ENCODE measurements around the gene HOXA5.

Gene HOXA5

GRCh38 chr7:27181795-27182275, 38.4 kb upstream of the HOXA5 start:
- no peaks in the 10 kb centered on the region for H3K36me3 ChIP-seq (ENCODE audit: control insufficient read depth, insufficient read depth, low read length)
- peaks cover 71% of the 10 kb centered on the region for H3K27me3 ChIP-seq (replicated peaks; ENCODE audit: control insufficient read depth, insufficient read depth, low read length, poor library complexity, severe bottlenecking)
- DNase-seq, result no peak
- H3K4me1 ChIP-seq (ENCODE audit: control insufficient read depth, insufficient read depth, low read length, poor library complexity, severe bottlenecking), result peaks cover 34% of the 10 kb centered on the region
- no peak overlapping the region for H3K4me3 ChIP-seq (ENCODE audit: insufficient read depth, low read depth, low read length, poor library complexity, severe bottlenecking)
- H3K9me3 ChIP-seq (ENCODE audit: control insufficient read depth, low read length), result no peaks in the 10 kb centered on the region
- H3K27ac ChIP-seq (ENCODE audit: insufficient read depth, low read length, poor library complexity, severe bottlenecking), result no peak overlapping the region

DNA sequence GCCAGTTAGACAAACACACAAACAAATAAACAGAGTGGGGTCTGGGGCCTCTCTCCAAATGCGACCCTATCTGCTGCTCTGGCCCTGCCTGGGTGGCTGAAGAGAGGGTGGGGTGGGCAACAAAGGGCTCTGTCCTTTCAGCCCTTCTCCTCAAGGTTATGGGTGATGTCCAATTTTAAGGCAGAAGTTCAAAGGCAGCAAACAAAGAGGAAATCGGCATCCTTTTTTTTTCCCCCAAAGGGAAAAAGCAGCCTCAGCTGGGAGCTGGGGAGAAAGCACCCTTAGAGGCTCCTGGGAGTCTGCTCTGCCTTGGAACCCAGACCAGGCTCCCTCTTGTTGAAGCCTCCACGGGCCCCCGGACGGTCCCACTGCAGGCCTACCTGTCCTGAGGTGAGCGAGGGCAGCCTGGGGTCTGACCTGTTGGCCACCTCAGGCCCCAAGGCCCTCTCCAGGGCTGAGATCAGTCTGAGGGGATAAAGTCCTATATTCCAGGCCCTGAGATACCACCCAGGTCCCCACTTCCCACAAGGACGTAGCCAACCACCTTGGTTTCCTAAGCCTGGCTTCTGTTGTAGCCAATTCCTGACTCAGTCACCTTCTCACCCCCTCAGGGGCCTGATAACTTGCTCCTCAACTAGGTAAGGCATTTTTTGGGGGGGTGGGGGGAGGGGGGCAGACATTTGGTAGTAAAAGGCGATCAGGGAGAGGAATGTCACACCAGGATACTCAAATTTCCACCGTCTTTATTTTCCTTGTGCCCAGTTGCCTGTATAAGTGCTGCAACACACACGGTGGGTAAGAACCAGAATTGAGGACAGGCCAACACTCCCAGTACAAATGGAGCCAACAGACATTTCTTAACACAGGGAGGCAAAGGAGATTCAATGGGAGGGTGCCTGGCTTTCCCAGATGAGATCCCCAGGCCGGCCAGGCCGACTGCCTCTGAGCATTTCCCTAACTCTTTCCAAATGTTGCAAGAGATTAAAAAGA, 37.2 kb upstream of the HOXA5 start:
- Histone ChIP-seq H3K4me3 (ENCODE audit: insufficient read depth, low read depth, low read length, poor library complexity, severe bottlenecking) (no peak overlapping the region), H3K4me1 (ENCODE audit: control insufficient read depth, insufficient read depth, low read length, poor library complexity, severe bottlenecking) (peaks cover 29% of the 10 kb centered on the region), H3K27me3 (replicated peaks; ENCODE audit: control insufficient read depth, insufficient read depth, low read length, poor library complexity, severe bottlenecking) (peaks cover 64% of the 10 kb centered on the region), H3K36me3 (ENCODE audit: control insufficient read depth, insufficient read depth, low read length) (no peaks in the 10 kb centered on the region), H3K27ac (ENCODE audit: insufficient read depth, low read length, poor library complexity, severe bottlenecking) (no peak overlapping the region), H3K9me3 (ENCODE audit: control insufficient read depth, low read length) (no peaks in the 10 kb centered on the region)
- DNase-seq, result no peak

- Histone ChIP-seq H3K36me3 (ENCODE audit: control insufficient read depth, insufficient read depth, low read length) (no peaks in the 10 kb centered on the region), H3K4me3 (ENCODE audit: insufficient read depth, low read depth, low read length, poor library complexity, severe bottlenecking) (no peak overlapping the region), H3K27ac (ENCODE audit: insufficient read depth, low read length, poor library complexity, severe bottlenecking) (no peak overlapping the region), H3K27me3 (replicated peaks; ENCODE audit: control insufficient read depth, insufficient read depth, low read length, poor library complexity, severe bottlenecking) (peaks cover 64% of the 10 kb centered on the region), H3K9me3 (ENCODE audit: control insufficient read depth, low read length) (no peaks in the 10 kb centered on the region), H3K4me1 (ENCODE audit: control insufficient read depth, insufficient read depth, low read length, poor library complexity, severe bottlenecking) (peaks cover 19% of the 10 kb centered on the region)
- DNase-seq, result peak in 1 of 3 donors; percentile 39
Observed at GRCh38 chr7:27179503-27180430, 36.3 kb upstream of the HOXA5 start.

DNA sequence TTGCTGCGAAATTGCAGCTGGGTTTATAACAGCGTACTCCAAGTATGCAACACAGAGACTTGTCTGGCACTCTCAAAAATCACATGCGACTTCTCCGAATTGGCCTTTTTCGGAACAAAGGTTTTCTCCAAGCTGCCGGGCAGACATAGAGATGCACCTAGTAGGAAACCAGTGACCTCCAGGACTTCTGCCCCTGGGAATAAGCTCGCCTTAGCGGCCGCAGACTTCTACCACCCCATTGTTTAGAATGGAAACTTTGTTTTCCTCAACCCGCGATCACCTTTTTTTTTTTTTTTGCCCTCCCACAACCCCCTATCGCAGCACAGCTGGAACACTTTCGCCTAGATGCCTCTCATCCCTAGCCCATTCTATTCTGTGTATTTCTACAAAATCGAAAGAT, 35.5 kb upstream of the HOXA5 start:
- Histone ChIP-seq H3K9me3 (ENCODE audit: control insufficient read depth, low read length) (no peaks in the 10 kb centered on the region), H3K27ac (ENCODE audit: insufficient read depth, low read length, poor library complexity, severe bottlenecking) (no peak overlapping the region), H3K4me1 (ENCODE audit: control insufficient read depth, insufficient read depth, low read length, poor library complexity, severe bottlenecking) (peaks cover 22% of the 10 kb centered on the region), H3K36me3 (ENCODE audit: control insufficient read depth, insufficient read depth, low read length) (no peaks in the 10 kb centered on the region), H3K27me3 (replicated peaks; ENCODE audit: control insufficient read depth, insufficient read depth, low read length, poor library complexity, severe bottlenecking) (peaks cover 64% of the 10 kb centered on the region), H3K4me3 (ENCODE audit: insufficient read depth, low read depth, low read length, poor library complexity, severe bottlenecking) (no peak overlapping the region)
- DNase-seq, result no peak

- Histone ChIP-seq H3K4me3 (ENCODE audit: insufficient read depth, low read depth, low read length, poor library complexity, severe bottlenecking) (no peak overlapping the region), H3K27ac (ENCODE audit: insufficient read depth, low read length, poor library complexity, severe bottlenecking) (no peak overlapping the region), H3K27me3 (replicated peaks; ENCODE audit: control insufficient read depth, insufficient read depth, low read length, poor library complexity, severe bottlenecking) (peaks cover 64% of the 10 kb centered on the region), H3K36me3 (ENCODE audit: control insufficient read depth, insufficient read depth, low read length) (no peaks in the 10 kb centered on the region), H3K4me1 (ENCODE audit: control insufficient read depth, insufficient read depth, low read length, poor library complexity, severe bottlenecking) (peaks cover 22% of the 10 kb centered on the region), H3K9me3 (ENCODE audit: control insufficient read depth, low read length) (no peaks in the 10 kb centered on the region)
- no peak for DNase-seq
Observed at GRCh38 chr7:27178366-27178765, 34.9 kb upstream of the HOXA5 start.

DNA sequence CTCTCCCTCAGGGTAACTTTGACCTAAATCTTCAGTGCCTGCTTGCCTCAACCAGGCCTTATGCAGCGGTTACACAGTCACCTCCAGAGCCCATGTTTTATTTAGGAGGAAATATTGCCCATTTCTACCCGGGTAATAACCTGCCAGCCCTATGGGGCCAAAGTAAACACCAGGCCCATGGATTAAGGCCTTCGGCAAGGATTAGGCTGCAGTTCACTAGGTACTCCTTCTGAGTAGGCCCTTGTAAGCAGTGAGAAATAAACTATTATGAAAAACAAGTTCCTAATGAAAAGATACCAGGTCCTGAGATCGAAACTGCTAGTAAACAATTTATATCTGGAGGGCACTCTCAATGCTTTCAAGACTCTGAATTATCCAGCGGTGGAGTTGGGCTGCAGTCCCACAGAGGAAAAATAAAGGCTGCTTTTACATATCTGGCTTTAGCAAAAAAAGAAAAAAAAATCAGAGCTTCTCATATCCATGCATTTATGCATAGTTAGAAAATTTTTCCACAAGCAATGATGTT, 34.4 kb upstream of the HOXA5 start:
- H3K27me3 ChIP-seq (replicated peaks; ENCODE audit: control insufficient read depth, insufficient read depth, low read length, poor library complexity, severe bottlenecking), result peaks cover 64% of the 10 kb centered on the region
- H3K4me1 ChIP-seq (ENCODE audit: control insufficient read depth, insufficient read depth, low read length, poor library complexity, severe bottlenecking), result peaks cover 25% of the 10 kb centered on the region
- no peak overlapping the region for H3K4me3 ChIP-seq (ENCODE audit: insufficient read depth, low read depth, low read length, poor library complexity, severe bottlenecking)
- no peaks in the 10 kb centered on the region for H3K36me3 ChIP-seq (ENCODE audit: control insufficient read depth, insufficient read depth, low read length)
- no peak for DNase-seq
- H3K9me3 ChIP-seq (ENCODE audit: control insufficient read depth, low read length), result no peaks in the 10 kb centered on the region
- H3K27ac ChIP-seq (ENCODE audit: insufficient read depth, low read length, poor library complexity, severe bottlenecking), result no peak overlapping the region

DNA sequence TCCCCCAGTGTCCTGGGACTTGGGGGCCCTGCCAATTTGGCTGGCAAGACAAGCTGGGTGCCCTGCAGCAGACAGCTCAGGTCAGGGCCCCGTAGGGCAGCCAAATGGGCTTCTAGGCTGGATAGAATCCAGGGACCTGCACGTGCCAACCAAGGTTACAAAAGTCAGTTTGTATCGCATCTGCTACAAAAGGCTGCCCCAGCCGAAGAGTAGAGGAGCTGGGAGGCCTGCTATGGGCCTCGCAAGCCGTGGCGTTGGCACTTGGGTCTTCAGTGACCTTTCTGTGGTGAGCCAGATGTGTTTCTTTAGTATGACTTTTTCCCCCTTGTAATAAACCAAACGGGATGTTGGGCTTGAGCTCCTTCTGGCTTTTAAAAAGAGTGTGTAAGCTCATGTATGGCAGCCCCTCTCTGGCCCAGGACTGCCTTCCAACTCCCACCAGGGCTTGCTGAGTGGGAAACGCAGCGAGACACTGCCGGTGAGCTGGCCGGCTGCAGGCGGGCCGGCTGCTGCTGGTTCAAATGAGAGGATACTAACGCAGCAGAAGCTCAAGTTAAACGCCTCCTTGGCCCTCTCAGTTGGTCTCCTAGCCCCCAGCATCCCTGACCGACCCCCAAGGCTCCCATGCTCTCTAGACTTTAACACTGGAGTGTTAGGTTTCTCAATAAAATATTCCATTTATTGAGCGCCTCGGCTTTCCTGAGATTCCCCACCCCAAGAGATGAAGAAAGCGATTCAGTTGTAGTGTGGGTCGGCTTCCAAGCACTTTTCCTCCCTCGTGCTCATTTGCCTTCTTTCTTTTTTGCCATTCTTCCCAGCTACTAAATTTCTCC, 33.7 kb upstream of the HOXA5 start:
- no peak overlapping the region for H3K27ac ChIP-seq (ENCODE audit: insufficient read depth, low read length, poor library complexity, severe bottlenecking)
- no peak for DNase-seq
- peaks cover 31% of the 10 kb centered on the region for H3K4me1 ChIP-seq (ENCODE audit: control insufficient read depth, insufficient read depth, low read length, poor library complexity, severe bottlenecking)
- H3K27me3 ChIP-seq (replicated peaks; ENCODE audit: control insufficient read depth, insufficient read depth, low read length, poor library complexity, severe bottlenecking), result peaks cover 65% of the 10 kb centered on the region
- no peak overlapping the region for H3K4me3 ChIP-seq (ENCODE audit: insufficient read depth, low read depth, low read length, poor library complexity, severe bottlenecking)
- no peaks in the 10 kb centered on the region for H3K36me3 ChIP-seq (ENCODE audit: control insufficient read depth, insufficient read depth, low read length)
- H3K9me3 ChIP-seq (ENCODE audit: control insufficient read depth, low read length), result no peaks in the 10 kb centered on the region

- no peak for DNase-seq
- no peak overlapping the region for H3K4me3 ChIP-seq (ENCODE audit: insufficient read depth, low read depth, low read length, poor library complexity, severe bottlenecking)
- H3K36me3 ChIP-seq (ENCODE audit: control insufficient read depth, insufficient read depth, low read length), result no peaks in the 10 kb centered on the region
- H3K4me1 ChIP-seq (ENCODE audit: control insufficient read depth, insufficient read depth, low read length, poor library complexity, severe bottlenecking), result peaks cover 31% of the 10 kb centered on the region
- H3K9me3 ChIP-seq (ENCODE audit: control insufficient read depth, low read length), result no peaks in the 10 kb centered on the region
- H3K27me3 ChIP-seq (replicated peaks; ENCODE audit: control insufficient read depth, insufficient read depth, low read length, poor library complexity, severe bottlenecking), result peaks cover 72% of the 10 kb centered on the region
- H3K27ac ChIP-seq (ENCODE audit: insufficient read depth, low read length, poor library complexity, severe bottlenecking), result no peak overlapping the region
Observed at GRCh38 chr7:27176524-27176845, 33.0 kb upstream of the HOXA5 start.
